A673 (cell line): ENCODE measurements around the gene TNFAIP2. TPM values are rescaled to one million over a fixed set of nuclear protein-coding genes. Genes with fewer than 3 reads are reported as not detected.

Experiments
- BruUV-seq: library from RNA; stranded (reverse); fragments of 400-500 nt; replicated peaks from 2 replicates; lab custom pipeline; 2021; lab: Mats Ljungman, UMichigan
- CTCF ChIA-PET: fragments of 300-600 bp; sonication (Branson Sonifier 250); formaldehyde crosslinking; loops from one replicate; lab custom pipeline; 2022; ENCODE audit warnings: antibody characterized with exemption; lab: Charles Lee
- POLR2A ChIA-PET: fragments of 300-600 bp; sonication (Branson Sonifier 250); formaldehyde crosslinking; loops from one replicate; lab custom pipeline; 2022; ENCODE audit warnings: antibody characterized with exemption; ENCODE audit not compliant: low non-redundant PET; lab: Charles Lee
- DNase-seq: peaks from one replicate; pipeline ENCODE4 v3.0.0-alpha.2; 2015; ENCODE audit warnings: low spot score
- H3K27ac ChIP-seq: fragments of 200-600 bp; sonication (generic); 2 replicates; pipeline ENCODE4 v1.5.1; 2016; ENCODE audit warnings: mixed run types, low read depth, mild to moderate bottlenecking, mixed read lengths, antibody characterized with exemption, low read length; ENCODE audit not compliant: poor library complexity, severe bottlenecking
- H3K27me3 ChIP-seq: fragments of 200-600 bp; sonication (generic); replicated peaks from 2 replicates; pipeline ENCODE4 v1.6.1; 2017; ENCODE audit warnings: mixed run types, low read depth, mild to moderate bottlenecking, mixed read lengths, antibody characterized with exemption, low read length; ENCODE audit not compliant: insufficient read depth, poor library complexity
- H3K36me3 ChIP-seq: fragments of 200-600 bp; sonication (generic); 2 replicates; pipeline ENCODE4 v1.6.1; 2016; ENCODE audit warnings: mixed run types, mild to moderate bottlenecking, mixed read lengths, antibody characterized with exemption, low read length; ENCODE audit not compliant: insufficient read depth, poor library complexity, severe bottlenecking
- H3K4me1 ChIP-seq: fragments of 200-600 bp; sonication (generic); 2 replicates; pipeline ENCODE4 v1.6.1; 2017; ENCODE audit warnings: mixed run types, mild to moderate bottlenecking, mixed read lengths, antibody characterized with exemption, low read length; ENCODE audit not compliant: insufficient read depth, poor library complexity, severe bottlenecking
- H3K4me3 ChIP-seq: fragments of 200-600 bp; sonication (generic); 2 replicates; pipeline ENCODE4 v1.5.1; 2016; ENCODE audit warnings: low read depth, mixed run types, mild to moderate bottlenecking, mixed read lengths, low read length; ENCODE audit not compliant: poor library complexity, severe bottlenecking
- H3K9me3 ChIP-seq: fragments of 200-600 bp; sonication (generic); 2 replicates; pipeline ENCODE4 v1.6.1; 2016; ENCODE audit warnings: mixed run types, low read depth, mild to moderate bottlenecking, mixed read lengths, antibody characterized with exemption, low read length; ENCODE audit not compliant: poor library complexity, severe bottlenecking
- CTCF ChIP-seq: fragments of 300-800, 200-600 bp; sonication (generic); conservative IDR thresholded peaks from 2 replicates; pipeline ENCODE4 v1.5.1; 2017; ENCODE audit warnings: low read depth, mild to moderate bottlenecking, antibody characterized with exemption, low read length, moderate library complexity, mixed read lengths
- EZH2 ChIP-seq: fragments of 200-600 bp; sonication (generic); IDR thresholded peaks from 2 replicates; pipeline ENCODE4 v1.6.1; 2017; ENCODE audit warnings: borderline replicate concordance, low read depth, mild to moderate bottlenecking, mixed read lengths, antibody characterized with exemption, low read length; ENCODE audit not compliant: poor library complexity, severe bottlenecking
- intact Hi-C: fragments of 100-400 bp; cut with micrococcal nuclease; formaldehyde crosslinking; loops from one replicate; pipeline ENCODE4 v1.10.0; 2022; ENCODE audit not compliant: unreplicated experiment
- total RNA-seq: library from RNA; stranded (reverse); gene quantifications from 2 replicates; pipeline ENCODE4 v1.2.3, GENCODE V29; 2021

Gene TNFAIP2
- total RNA-seq, 1 experiment from 2014 or later: 5.5 TPM

- intact Hi-C loops: no loop called here
- Histone ChIP-seq H3K4me3 (no peak overlapping the region), H3K4me1 (no peaks in the 10 kb centered on the region), H3K27ac (no peak overlapping the region), H3K36me3 (no peaks in the 10 kb centered on the region), H3K9me3 (no peaks in the 10 kb centered on the region), H3K27me3 (no peaks in the 10 kb centered on the region)
- no TSS peak for BruUV-seq
- DNase-seq: no peak
- TF ChIP-seq CTCF (no peak), EZH2 (no peak)
- ChIA-PET POLR2A (no interaction called here), CTCF (no interaction called here)
Measured at GRCh38 chr14:103146141-103146709, 23.0 kb downstream of the TNFAIP2 start.

GRCh38 chr14:103149351-103150237 lies 26.3 kb downstream of the TNFAIP2 start:
- ChIA-PET CTCF (interaction anchor here (0.6 kb wide), 1 partner anchor 33 kb away, joined by 4 read pairs; no protein-coding TSS in a partner anchor), POLR2A (no interaction called here)
- no peak overlapping the region for H3K4me3 ChIP-seq
- H3K9me3 ChIP-seq: no peaks in the 10 kb centered on the region
- H3K36me3 ChIP-seq: no peaks in the 10 kb centered on the region
- TF ChIP-seq CTCF: no peak
- TF ChIP-seq EZH2: no peak
- intact Hi-C loops: no loop called here
- no peaks in the 10 kb centered on the region for H3K27me3 ChIP-seq
- H3K4me1 ChIP-seq: no peaks in the 10 kb centered on the region
- no TSS peak for BruUV-seq
- DNase-seq: no peak
- no peak overlapping the region for H3K27ac ChIP-seq

GRCh38 chr14:103151270-103151945 lies 28.1 kb downstream of the TNFAIP2 start:
- intact Hi-C loops: no loop called here
- no peak for DNase-seq
- no TSS peak for BruUV-seq

More at GRCh38 chr14:103151270-103151945, 28.1 kb downstream of the TNFAIP2 start:
- CTCF ChIA-PET: no interaction called here
- POLR2A ChIA-PET: interaction anchor here (0.7 kb wide), 1 partner anchor 16 kb away, joined by 8 read pairs; no protein-coding TSS in a partner anchor
- H3K4me1 ChIP-seq: no peaks in the 10 kb centered on the region
- TF ChIP-seq EZH2: no peak
- TF ChIP-seq CTCF: no peak
- H3K27ac ChIP-seq: no peak overlapping the region
- no peak overlapping the region for H3K4me3 ChIP-seq
- H3K9me3 ChIP-seq: no peaks in the 10 kb centered on the region
- H3K36me3 ChIP-seq: no peaks in the 10 kb centered on the region
- H3K27me3 ChIP-seq: no peaks in the 10 kb centered on the region
